Trophoblast cell (in vitro differentiated cells and primary cell): ENCODE data around the gene APP.
"Not testable (repeated sequence)": the region's sequence is repeated elsewhere in the genome, so short reads cannot be mapped to it uniquely, and the experiment has no call there.

Source experiments
- DNase-seq, 2 donors: peaks; one replicate each; pipeline ENCODE4 v3.0.0-alpha.2; 2016
- H2AFZ ChIP-seq: 2 replicates; pipeline ENCODE4 v1.6.1; 2013; ENCODE audit warnings: low read length, moderate library complexity, mild to moderate bottlenecking; ENCODE audit not compliant: insufficient read depth, poor library complexity
- H2AK5ac ChIP-seq: 2 replicates; pipeline ENCODE4 v1.6.1; 2013; ENCODE audit warnings: mild to moderate bottlenecking, low read length
- H2BK120ac ChIP-seq: 2 replicates; pipeline ENCODE4 v1.6.1; 2013; ENCODE audit warnings: low read length, mild to moderate bottlenecking, moderate library complexity; ENCODE audit not compliant: insufficient read depth, poor library complexity
- H2BK12ac ChIP-seq: 2 replicates; pipeline ENCODE4 v1.6.1; 2013; ENCODE audit warnings: mild to moderate bottlenecking, low read length, moderate library complexity
- H2BK5ac ChIP-seq: 2 replicates; pipeline ENCODE4 v1.6.1; 2013; ENCODE audit warnings: low read length, low read depth, moderate library complexity, mild to moderate bottlenecking; ENCODE audit not compliant: poor library complexity
- H3K14ac ChIP-seq: 2 replicates; pipeline ENCODE4 v1.6.1; 2013; ENCODE audit warnings: mild to moderate bottlenecking, low read length
- H3K18ac ChIP-seq: 2 replicates; pipeline ENCODE4 v1.6.1; 2013; ENCODE audit warnings: mild to moderate bottlenecking, low read length
- H3K23ac ChIP-seq: 2 replicates; pipeline ENCODE4 v1.6.1; 2013; ENCODE audit warnings: low read length
- H3K27ac ChIP-seq: 2 replicates; pipeline ENCODE4 v1.5.1; 2013; ENCODE audit warnings: low read depth, mild to moderate bottlenecking, inconsistent platforms, low read length, moderate library complexity
- H3K27me3 ChIP-seq: 2 replicates; pipeline ENCODE4 v1.6.1; 2013; ENCODE audit warnings: inconsistent platforms, mild to moderate bottlenecking, low read length, moderate library complexity; ENCODE audit not compliant: insufficient read depth
- H3K36me3 ChIP-seq, 2 experiments: 1 replicate in 1 of 2; 2 replicates in 1 of 2; pipeline ENCODE4 v1.6.1; 2013; ENCODE audit warnings: low read length in 2 of 2, mild to moderate bottlenecking in 2 of 2, moderate library complexity in 1 of 2; ENCODE audit not compliant: insufficient read depth in 2 of 2, control insufficient read depth in 1 of 2
- H3K4ac ChIP-seq: 2 replicates; pipeline ENCODE4 v1.6.1; 2013; ENCODE audit warnings: low read depth, mild to moderate bottlenecking, low read length, moderate library complexity
- H3K4me1 ChIP-seq, 2 experiments: 1 replicate in 1 of 2; 2 replicates in 1 of 2; pipeline ENCODE4 v1.6.1; 2013; ENCODE audit warnings: low read length in 2 of 2, mild to moderate bottlenecking in 2 of 2, moderate library complexity in 1 of 2; ENCODE audit not compliant: insufficient read depth in 2 of 2, control insufficient read depth in 1 of 2
- H3K4me2 ChIP-seq: 2 replicates; pipeline ENCODE4 v1.6.1; 2013; ENCODE audit warnings: inconsistent platforms, mild to moderate bottlenecking, low read length, moderate library complexity
- H3K4me3 ChIP-seq: 2 replicates; pipeline ENCODE4 v1.5.1; 2013; ENCODE audit warnings: mild to moderate bottlenecking, low read depth, low read length, inconsistent platforms
- H3K79me1 ChIP-seq: one replicate; pipeline ENCODE4 v1.6.1; 2013; ENCODE audit warnings: low read length
- H3K79me2 ChIP-seq: 2 replicates; pipeline ENCODE4 v1.6.1; 2013; ENCODE audit warnings: low read length, mild to moderate bottlenecking; ENCODE audit not compliant: control insufficient read depth, insufficient read depth, poor library complexity
- H3K9ac ChIP-seq: 2 replicates; pipeline ENCODE4 v1.6.1; 2013; ENCODE audit warnings: mild to moderate bottlenecking, low read length
- H3K9me3 ChIP-seq: 2 replicates; pipeline ENCODE4 v1.6.1; 2013; ENCODE audit warnings: low read depth, mild to moderate bottlenecking, control low read depth, inconsistent platforms, low read length; ENCODE audit not compliant: insufficient read depth
- H4K12ac ChIP-seq: 2 replicates; pipeline ENCODE4 v1.6.1; 2013; ENCODE audit warnings: low read depth, mild to moderate bottlenecking, low read length, moderate library complexity
- H4K8ac ChIP-seq: 2 replicates; pipeline ENCODE4 v1.6.1; 2013; ENCODE audit warnings: low read depth, mild to moderate bottlenecking, low read length, moderate library complexity
- H4K91ac ChIP-seq: one replicate; pipeline ENCODE4 v1.6.1; 2013; ENCODE audit warnings: low read depth, mild to moderate bottlenecking, low read length, moderate library complexity
- WGBS: extraction: QIAGEN DNeasy Blood & Tissue Kit; methylation state at CpG from one replicate; pipeline ENCODE4 v1.1.7; 2013; ENCODE audit warnings: missing lambda C conversion rate; ENCODE audit not compliant: insufficient read length, insufficient coverage; ENCODE audit errors: extremely low coverage; 5-methylcytosine and 5-hydroxymethylcytosine counted together

The APP gene

GRCh38 chr21:26028183-26028582 is 142.4 kb downstream of the APP start:
- Histone ChIP-seq H4K91ac (no peak overlapping the region), H3K36me3 (peaks cover 6 to 13% of the 10 kb centered on the region in 2 experiments), H3K23ac (no peak overlapping the region), H4K12ac (no peak overlapping the region), H2BK5ac (no peak overlapping the region), H2AFZ (no peak overlapping the region), H2AK5ac (no peak overlapping the region), H3K9me3 (no peaks in the 10 kb centered on the region), H4K8ac (no peak overlapping the region), H3K27ac (no peak overlapping the region), H2BK120ac (no peak overlapping the region), H3K4me1 (no peaks in the 10 kb centered on the region), H3K79me1 (no peaks in the 10 kb centered on the region), H3K4ac (no peak overlapping the region), H3K79me2 (peaks cover 4% of the 10 kb centered on the region), H3K18ac (no peak overlapping the region), H3K14ac (no peak overlapping the region), H3K4me3 (no peak overlapping the region), H3K4me2 (no peak overlapping the region), H2BK12ac (no peak overlapping the region), H3K9ac (no peak overlapping the region), H3K27me3 (no peaks in the 10 kb centered on the region)
- no peak for DNase-seq
- no CpG with 5 or more reads among the region's 4 CpGs for WGBS

GRCh38 chr21:26027696-26028095 is 142.9 kb downstream of the APP start:
- Histone ChIP-seq H3K4me3 (no peak overlapping the region), H4K91ac (no peak overlapping the region), H2BK5ac (no peak overlapping the region), H2AK5ac (no peak overlapping the region), H3K14ac (no peak overlapping the region), H2AFZ (no peak overlapping the region), H3K79me1 (no peaks in the 10 kb centered on the region), H3K27me3 (no peaks in the 10 kb centered on the region), H3K4me2 (no peak overlapping the region), H4K12ac (no peak overlapping the region), H3K18ac (no peak overlapping the region), H4K8ac (no peak overlapping the region), H2BK120ac (no peak overlapping the region), H3K23ac (no peak overlapping the region), H3K27ac (no peak overlapping the region), H3K79me2 (peaks cover 4% of the 10 kb centered on the region), H2BK12ac (no peak overlapping the region), H3K9me3 (no peaks in the 10 kb centered on the region), H3K9ac (no peak overlapping the region), H3K36me3 (peaks cover 6 to 13% of the 10 kb centered on the region in 2 experiments), H3K4me1 (no peaks in the 10 kb centered on the region), H3K4ac (no peak overlapping the region)
- WGBS, result no CpG with 5 or more reads among the region's 8 CpGs
- DNase-seq, result no peak

GRCh38 chr21:26025536-26026512 is 144.7 kb downstream of the APP start:
- H3K14ac ChIP-seq, result no peak overlapping the region
- H3K9me3 ChIP-seq, result no peaks in the 10 kb centered on the region
- no CpG with 5 or more reads among the region's 9 CpGs for WGBS
- no peak overlapping the region for H2BK120ac ChIP-seq
- H3K4ac ChIP-seq, result no peak overlapping the region
- H3K9ac ChIP-seq, result no peak overlapping the region
- no peak for DNase-seq
- H2AK5ac ChIP-seq, result no peak overlapping the region
- H4K8ac ChIP-seq, result no peak overlapping the region
- H3K36me3 ChIP-seq, result peaks cover 9 to 10% of the 10 kb centered on the region in 2 experiments
- peaks cover 4% of the 10 kb centered on the region for H3K79me2 ChIP-seq
- no peak overlapping the region for H2BK12ac ChIP-seq
- H3K79me1 ChIP-seq, result no peaks in the 10 kb centered on the region
- H3K23ac ChIP-seq, result no peak overlapping the region
- H4K91ac ChIP-seq, result no peak overlapping the region
- no peaks in the 10 kb centered on the region for H3K4me1 ChIP-seq
- H3K27me3 ChIP-seq, result no peaks in the 10 kb centered on the region
- no peak overlapping the region for H3K4me2 ChIP-seq
- H3K18ac ChIP-seq, result no peak overlapping the region
- no peak overlapping the region for H3K27ac ChIP-seq
- no peak overlapping the region for H2AFZ ChIP-seq
- no peak overlapping the region for H4K12ac ChIP-seq
- H2BK5ac ChIP-seq, result no peak overlapping the region
- no peak overlapping the region for H3K4me3 ChIP-seq

- H3K9me3 ChIP-seq, result not testable (repeated sequence)
These were observed 147.2 kb downstream of the APP start for GRCh38 chr21:26023406-26023805.

More at GRCh38 chr21:26023406-26023805, 147.2 kb downstream of the APP start:
- H3K4me3 ChIP-seq, H3K4ac ChIP-seq, H3K9ac ChIP-seq, H3K4me1 ChIP-seq, H3K36me3 ChIP-seq, H3K23ac ChIP-seq, H3K27me3 ChIP-seq, H4K12ac ChIP-seq, H4K8ac ChIP-seq, H3K14ac ChIP-seq, H4K91ac ChIP-seq, H2BK5ac ChIP-seq, H3K18ac ChIP-seq, H3K79me1 ChIP-seq, H2AK5ac ChIP-seq, H2BK120ac ChIP-seq, H3K4me2 ChIP-seq, H2BK12ac ChIP-seq, DNase-seq, H2AFZ ChIP-seq, H3K79me2 ChIP-seq, H3K27ac ChIP-seq: not testable (repeated sequence)
- WGBS, result no CpG with 5 or more reads among the region's 4 CpGs
